Stimulated activated CD4-positive, alpha-beta T cell treated with anti-CD3 and anti-CD28 coated beads, TNF-alpha, amount 100 ng/mL, for 1 hour (primary cell): Measurements from ENCODE around the gene LRRTM4.
"Not testable (repeated sequence)": the region's sequence is repeated elsewhere in the genome, so short reads cannot be mapped to it uniquely, and the experiment has no call there.

Experiments used
- DNase-seq, 3 donors: peaks; one replicate each; pipeline ENCODE4 v3.0.0-alpha.2; 2020; ENCODE audit warnings: low read depth in 3 of 3, low spot score in 1 of 3

Gene LRRTM4

GRCh38 chr2:77179297-77179696 is 342.9 kb downstream of the LRRTM4 start:
- no peak for DNase-seq

DNA sequence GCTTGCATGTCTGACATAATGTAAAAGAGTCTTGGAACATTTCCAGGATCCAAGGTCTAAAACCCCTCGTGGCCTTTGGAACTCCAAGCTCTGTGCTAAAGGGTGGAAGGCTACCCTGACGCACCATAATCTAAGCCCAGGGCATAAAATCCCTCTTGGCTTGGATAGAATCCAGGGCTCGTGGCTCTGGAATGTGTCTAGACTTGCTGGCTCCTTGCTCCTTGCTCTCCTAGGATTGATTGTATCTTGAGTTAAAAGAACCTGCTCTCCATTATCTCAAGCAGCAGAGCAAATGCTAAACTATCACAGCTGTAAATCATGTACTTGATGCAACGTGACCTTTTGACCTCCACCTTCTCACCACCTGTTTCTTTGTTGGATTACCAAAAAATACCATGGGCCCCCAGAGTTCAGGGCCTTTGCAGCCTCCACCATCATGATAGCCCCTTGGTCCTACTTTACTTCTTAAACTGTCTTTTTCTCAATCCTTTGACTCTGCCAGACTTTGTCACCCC is 346.9 kb downstream of the LRRTM4 start:
- DNase-seq, result not testable (repeated sequence)

- DNase-seq, result no peak
These were observed 352.8 kb downstream of the LRRTM4 start for GRCh38 chr2:77169426-77169825.

- not testable (repeated sequence) for DNase-seq
These were observed 358.2 kb downstream of the LRRTM4 start for GRCh38 chr2:77164021-77164420.

DNA sequence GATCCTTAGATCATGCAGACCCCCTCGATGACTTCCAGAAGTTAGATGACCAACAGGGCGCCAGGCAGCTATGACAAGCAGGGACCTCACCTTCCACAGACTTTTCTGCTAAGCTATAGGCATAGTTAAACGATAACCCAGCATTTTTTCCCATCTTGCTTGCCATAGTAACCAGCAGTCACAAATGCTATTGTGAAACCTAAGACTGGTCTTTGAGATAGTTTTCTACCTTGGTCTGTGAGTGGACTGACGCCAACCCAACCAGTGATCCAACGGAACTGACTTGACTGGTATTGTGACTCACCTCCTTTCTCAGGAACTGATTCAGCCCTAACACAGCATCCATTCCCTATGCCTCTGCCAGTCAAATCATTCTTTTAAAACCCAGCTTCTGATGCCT is 361.2 kb downstream of the LRRTM4 start:
- DNase-seq, result no peak

DNA sequence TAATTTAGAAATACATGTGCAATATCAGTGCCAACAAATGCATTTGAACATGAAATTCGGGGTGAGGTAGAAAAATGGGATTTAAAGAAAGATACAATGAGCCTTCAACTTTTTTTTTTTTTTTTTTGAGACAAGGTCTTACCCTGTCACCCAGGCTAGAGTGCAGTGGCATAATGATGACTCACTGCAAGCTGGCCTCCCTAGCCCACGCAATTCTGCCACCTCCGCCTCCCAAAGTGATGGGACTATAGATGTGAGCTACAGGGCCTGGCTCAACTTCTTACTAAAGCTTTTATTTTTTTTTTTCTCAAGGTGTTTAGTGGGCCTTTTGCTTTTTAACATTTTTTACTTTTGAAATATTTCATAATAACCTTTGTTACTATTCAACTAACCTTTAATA is 365.6 kb downstream of the LRRTM4 start:
- no peak for DNase-seq

GRCh38 chr2:77155511-77155910 is 366.7 kb downstream of the LRRTM4 start:
- DNase-seq, result no peak

DNA sequence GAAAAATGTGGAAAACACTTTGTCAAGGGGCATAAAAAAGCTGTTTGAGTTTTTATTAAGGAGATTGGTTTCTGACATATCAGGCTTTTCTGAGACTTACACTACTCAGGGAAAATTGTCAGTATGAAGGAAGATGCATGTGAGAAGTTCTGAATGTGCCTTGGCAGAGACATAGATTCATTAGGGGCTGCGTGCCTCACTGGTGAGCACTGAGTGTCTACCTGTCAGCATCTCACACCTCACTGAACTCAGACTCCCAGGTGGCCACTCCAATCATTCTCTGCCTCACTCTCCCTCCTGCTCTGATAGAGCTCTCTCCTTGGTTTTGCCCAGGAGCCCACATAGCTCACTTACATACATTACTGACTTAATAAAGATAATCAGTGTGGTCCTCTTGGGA is 372.6 kb downstream of the LRRTM4 start:
- no peak for DNase-seq

DNA sequence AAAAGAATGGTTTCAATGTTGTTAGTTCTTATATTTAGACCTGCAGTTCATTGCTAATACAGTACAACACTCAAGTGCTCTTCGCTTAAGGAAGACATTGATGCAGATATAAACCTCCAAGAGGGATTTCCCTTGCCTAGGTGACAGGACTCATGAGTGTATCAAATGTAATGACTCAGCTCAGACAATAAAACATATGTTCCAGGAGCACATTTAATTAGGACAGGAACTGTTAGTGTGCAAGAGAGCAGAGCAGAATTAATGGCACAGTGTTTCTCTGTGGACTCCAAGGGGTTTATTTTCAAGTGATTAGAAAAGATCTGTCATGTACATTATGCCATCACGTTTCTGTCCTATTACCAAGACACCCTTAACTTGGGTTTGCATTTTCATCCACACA is 375.0 kb downstream of the LRRTM4 start:
- no peak for DNase-seq

DNA sequence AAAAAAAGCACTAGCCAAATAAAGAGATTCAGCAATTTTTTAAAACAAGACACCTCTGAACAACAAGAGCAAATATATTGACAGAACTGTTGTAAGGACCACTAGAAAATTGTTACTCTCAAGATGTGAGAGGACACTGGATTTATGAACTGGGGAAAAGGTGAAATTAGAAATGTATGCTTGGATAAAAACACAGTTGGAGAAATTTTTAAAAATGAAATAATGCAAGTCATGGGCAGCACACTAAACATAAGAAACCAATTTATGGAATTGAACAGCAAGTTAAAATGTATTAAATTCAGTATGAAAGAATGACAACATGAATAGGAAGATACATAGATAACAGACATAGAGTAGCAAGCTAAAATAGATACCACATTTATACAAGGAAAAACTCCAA is 377.4 kb downstream of the LRRTM4 start:
- no peak for DNase-seq

- DNase-seq, result no peak
These were observed 380.0 kb downstream of the LRRTM4 start for GRCh38 chr2:77142141-77142540.

- DNase-seq, result not testable (repeated sequence)
These were observed 393.7 kb downstream of the LRRTM4 start for GRCh38 chr2:77128479-77128878.

GRCh38 chr2:77127345-77127744 is 394.8 kb downstream of the LRRTM4 start:
- no peak for DNase-seq

DNA sequence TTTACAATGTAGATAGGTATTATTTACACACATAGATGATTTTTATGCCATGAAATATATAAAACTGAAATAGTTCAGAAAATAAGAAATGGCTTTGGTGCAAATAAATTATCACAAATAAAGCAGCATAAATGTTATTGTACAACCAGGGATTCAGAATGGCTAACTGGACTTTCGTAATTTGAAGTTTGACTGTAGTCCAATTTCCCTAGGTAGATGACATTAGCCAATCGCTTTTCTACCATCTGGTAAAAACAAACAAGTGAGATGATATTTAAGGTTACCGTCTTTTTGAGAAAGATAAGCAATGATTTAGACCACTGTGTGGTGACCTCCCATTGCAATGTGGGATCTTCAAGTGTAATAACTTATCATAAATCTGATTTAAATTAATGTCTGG is 400.7 kb downstream of the LRRTM4 start:
- DNase-seq, result no peak

GRCh38 chr2:77119333-77119732 is 402.8 kb downstream of the LRRTM4 start:
- DNase-seq, result no peak

- no peak for DNase-seq
These were observed 413.3 kb downstream of the LRRTM4 start for GRCh38 chr2:77108915-77109314.

DNA sequence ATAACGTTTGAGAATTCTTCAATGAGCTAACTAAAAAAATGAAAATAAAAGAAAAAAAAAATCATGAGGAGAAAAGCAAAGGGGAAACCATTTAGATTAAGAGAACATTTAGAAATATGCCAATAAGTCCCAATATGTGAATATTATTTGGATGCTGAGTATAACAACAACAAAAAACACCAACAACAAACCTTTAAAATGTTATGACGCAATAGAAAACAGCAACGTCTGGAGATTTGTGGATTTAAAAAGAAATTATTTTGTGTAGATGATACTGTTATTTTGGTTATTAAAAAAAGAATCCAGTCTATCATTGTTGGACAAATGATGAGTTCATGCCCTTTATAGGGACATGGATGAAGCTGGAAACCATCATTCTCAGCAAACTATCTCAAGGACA is 417.2 kb downstream of the LRRTM4 start:
- DNase-seq, result no peak

DNA sequence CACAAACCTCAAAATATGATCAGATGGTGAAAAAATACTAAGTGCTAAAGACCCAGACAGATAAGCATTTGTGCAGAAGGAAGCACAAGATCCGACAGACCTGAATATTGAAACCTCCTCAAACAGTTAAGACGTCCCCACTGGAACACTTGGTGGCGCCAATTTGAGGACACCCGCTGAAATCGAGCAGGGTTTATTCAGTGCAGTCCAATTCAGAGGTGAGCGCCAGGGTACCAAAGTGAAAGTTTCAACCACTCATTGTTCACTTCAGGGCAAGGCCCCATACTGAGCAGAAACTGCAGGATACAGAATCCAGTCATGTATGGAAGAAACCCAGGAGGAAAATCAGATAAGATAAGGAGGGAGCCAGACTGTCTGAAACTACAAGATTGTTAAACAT is 417.6 kb downstream of the LRRTM4 start:
- DNase-seq, result no peak

GRCh38 chr2:77102927-77103326 is 419.2 kb downstream of the LRRTM4 start:
- no peak for DNase-seq

DNA sequence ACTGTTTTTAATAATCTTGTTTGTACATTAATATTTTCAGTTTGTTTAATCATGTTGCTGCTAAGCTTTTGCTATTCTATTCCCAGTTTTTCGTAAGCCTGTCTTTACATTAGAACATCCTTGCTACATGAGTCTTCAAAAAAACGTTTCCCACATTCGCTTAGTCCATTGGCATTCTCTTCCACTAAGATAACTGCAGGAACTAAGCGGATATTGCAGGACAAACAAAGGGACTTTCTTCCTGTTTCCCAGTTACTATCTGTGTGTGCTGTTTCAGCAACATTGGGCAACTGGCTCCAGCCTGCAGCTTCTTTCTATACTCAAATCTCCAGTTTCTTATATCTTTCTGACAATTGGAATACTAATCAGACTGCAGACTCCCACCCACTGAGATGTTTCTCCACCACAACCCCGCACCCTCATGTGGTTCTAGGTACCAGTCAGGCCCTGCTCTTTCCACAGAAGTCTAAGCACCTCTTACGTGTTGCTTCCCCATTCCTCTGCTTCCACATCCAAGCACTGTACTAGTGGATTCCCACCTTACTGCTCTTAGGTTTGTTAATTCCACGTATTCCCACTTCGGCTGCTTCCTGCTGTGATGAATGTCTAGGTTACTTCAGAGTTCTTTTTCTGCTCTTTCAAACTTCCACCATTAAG is 420.3 kb downstream of the LRRTM4 start:
- no peak for DNase-seq

GRCh38 chr2:77099961-77100360 is 422.2 kb downstream of the LRRTM4 start:
- DNase-seq, result no peak

GRCh38 chr2:77095525-77095924 is 426.7 kb downstream of the LRRTM4 start:
- not testable (repeated sequence) for DNase-seq

DNA sequence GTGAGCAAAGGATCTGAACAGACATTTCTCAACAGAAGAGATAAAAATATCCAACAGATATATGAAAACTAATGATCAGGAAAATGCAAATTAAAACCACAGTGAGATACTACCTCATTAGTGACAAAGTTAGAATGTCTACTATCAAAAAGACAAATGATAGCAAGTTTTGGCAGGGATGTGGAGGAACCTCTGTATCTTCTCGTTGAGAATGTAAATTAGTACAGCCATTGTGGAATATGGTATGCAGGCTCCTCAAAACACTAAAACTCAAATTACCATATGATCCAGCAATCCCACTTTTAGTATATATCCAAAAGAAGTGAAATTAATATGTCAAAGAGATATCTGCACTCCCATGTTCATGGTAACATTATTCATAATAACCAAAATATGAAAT is 427.1 kb downstream of the LRRTM4 start:
- no peak for DNase-seq
